Sciatic nerve (tissue), 2 donors: ENCODE data around the gene EMP1. TPM values are rescaled to one million over a fixed set of nuclear protein-coding genes. Genes with fewer than 3 reads are reported as not detected.

ENCODE experiments used
- ATAC-seq: fragments of 200-7000 bp; cut with Tn5 transposase; one replicate; pipeline ENCODE4 v1.9.1; 2020; ENCODE audit warnings: mild to moderate bottlenecking, moderate library complexity
- DNase-seq: peaks from one replicate; pipeline ENCODE4 v3.0.0-alpha.2; 2020; ENCODE audit warnings: low spot score
- intact Hi-C: fragments of 100-400 bp; cut with DNase I; formaldehyde crosslinking; loops from one replicate; pipeline ENCODE4 v1.14.2; 2022
- total RNA-seq: library from RNA; stranded (reverse); fragmentation: NEBNext Ultra II Directional; extraction: Animal tissue kit (Norgen Biotek cat#: 25700); gene quantifications from one replicate; pipeline ENCODE4 v1.2.1, GENCODE V29; 2021
- donor health status: DM: no; HTN: no; CAD: no.
- donor health status: DM: no; HTN: no; CAD: no.

EMP1 gene
- total RNA-seq, 1 donor from 2014 or later: 413 TPM

DNA sequence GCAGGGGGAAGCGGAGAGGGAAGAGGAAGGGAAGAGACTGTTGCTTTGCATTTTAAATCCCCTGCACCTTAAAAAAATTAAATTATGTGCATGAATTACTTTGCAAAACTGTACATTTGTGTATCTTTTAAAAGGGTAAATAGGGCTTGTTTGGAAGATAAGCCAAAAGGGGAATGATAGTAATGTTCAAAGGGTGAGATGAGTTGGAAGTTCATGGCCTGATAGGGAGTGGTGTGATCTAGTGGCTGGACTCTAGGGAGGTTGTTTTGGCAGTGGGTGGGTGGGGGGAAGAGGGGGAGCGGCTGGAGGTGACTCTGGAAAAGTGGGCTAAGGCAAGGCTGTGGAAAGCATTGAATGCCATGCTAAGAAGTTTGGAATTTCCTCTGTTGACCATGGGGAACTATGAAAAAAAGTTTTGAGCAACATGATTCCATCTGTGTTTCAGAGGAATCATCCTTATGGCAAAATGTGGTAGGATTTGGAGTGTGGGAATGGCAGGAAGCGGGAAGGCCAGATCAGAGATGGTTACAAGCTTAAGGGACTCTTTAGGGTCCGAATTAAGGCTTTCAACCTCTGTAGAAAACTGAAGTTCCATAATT lies 25.5 kb upstream of the EMP1 start:
- no peak for ATAC-seq
- DNase-seq: no peak
- intact Hi-C loops: no loop called here

DNA sequence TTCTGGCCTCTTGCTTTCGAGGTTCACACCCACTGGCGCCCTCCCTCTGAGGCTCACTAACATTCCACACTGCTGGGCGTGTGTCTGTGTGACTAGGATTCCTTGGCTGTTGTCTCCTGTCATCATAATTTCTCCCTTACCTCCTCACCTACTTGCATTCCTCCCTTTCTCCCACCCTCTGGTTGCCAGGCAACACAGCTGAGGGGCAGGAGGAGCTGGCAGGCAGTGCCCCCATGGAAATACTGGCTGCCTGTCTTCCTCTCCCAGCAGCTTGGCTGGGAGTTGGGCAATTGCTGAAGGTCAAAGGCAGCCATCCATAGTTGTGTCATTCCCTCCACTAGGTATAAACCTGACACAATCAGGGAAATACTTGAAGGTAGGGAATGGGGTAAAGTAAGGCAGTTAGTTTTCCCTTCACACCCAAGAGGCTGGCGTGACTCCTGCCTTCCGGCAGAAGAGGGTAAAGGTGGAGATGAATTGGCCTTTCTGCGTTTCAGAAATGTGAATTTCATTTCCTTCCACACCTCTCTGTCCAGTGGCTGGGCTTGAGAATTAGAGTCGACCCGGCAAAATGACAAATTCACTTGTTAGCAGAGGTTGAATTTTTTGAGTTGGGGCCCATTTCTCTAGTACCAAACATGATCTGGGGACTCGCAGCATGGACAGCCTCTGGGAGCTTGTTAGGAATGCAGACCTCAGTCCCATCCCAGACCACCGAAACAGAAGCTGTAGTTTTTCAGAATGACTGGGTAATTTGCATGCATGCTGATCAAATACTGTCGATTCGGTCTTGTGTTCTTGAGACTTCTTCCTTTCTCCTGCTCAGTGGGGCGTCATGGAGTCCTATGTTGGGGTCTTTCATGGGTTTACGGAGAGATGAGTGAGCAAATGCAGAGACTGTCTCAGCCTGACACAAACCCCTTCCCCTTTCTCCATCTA lies 24.3 kb upstream of the EMP1 start:
- ATAC-seq (peak; percentile 55), DNase-seq (peak; percentile 68)
- intact Hi-C loops: no loop called here

DNA sequence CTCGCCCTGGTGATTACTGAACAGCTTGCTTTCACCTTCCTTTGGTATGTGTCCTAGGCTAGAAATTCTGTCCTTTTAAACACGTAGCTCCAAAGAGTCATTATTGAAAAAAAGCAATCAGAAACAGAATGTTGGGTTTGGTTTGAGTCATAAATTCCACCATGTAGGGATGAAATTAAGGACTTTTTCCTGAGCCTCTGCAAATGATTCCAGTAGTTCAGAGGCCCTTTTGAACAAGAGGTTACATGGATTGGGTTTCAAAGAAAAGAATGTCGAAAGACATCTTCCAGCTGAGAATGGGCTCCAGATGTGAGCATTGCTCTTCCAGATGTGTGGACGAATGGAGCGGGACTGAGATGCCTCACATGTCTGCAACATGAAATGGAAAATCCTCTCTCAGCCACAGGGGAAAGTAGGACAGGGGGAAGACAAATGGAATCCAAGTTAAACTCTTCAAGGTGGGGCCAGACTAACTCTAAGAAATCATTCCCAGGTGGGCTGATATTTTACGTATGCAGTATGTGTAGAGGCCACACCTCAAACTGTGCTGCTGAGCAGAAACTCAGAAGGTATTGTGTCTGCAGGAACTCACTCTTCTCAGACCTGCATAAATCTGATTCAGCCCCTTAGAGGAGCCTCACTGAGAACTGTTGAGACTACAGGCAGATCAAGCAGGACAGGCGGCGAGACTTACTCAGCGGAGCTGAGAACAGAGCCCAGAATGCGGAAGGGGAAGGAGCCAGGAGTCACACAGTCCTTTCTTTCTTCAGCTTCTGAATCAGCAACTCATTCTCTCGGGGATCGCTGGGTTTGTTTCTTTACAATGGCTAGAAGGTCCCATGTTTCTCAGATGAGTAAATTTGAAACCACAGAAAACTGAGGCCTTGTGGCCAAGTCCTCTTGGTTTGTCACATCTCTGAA lies 23.3 kb upstream of the EMP1 start:
- intact Hi-C loops: no loop called here
- DNase-seq: peak; percentile 78

GRCh38 chr12:13175499-13175898 lies 21.0 kb upstream of the EMP1 start:
- intact Hi-C loops: no loop called here
- no peak for ATAC-seq

More for the DNA sequence above, 23.3 kb upstream of the EMP1 start:
- peak; percentile 93 for ATAC-seq

GRCh38 chr12:13176256-13176655 lies 20.3 kb upstream of the EMP1 start:
- no peak for DNase-seq
- ATAC-seq: no peak

More at GRCh38 chr12:13175499-13175898, 21.0 kb upstream of the EMP1 start:
- no peak for DNase-seq

DNA sequence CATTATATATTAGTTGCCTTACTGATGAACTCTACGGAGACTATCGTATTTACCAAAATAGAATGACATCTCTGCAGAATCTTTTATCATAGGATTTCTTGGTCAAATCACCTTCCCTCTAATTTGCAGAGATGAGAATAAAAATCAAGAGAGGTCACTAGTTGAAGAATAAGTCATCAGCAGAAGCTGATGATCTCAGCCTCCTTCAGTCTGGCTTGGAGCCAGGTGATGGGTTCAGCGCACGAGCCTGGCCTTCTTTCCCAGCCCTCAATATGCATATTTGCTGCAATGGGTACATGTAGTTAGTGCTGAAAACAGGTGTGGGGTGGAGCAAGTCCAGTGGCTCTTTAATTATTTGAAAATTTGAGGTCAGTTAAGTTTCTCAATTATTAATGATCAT lies 19.2 kb upstream of the EMP1 start:
- no peak for DNase-seq
- ATAC-seq: no peak
- intact Hi-C loops: no loop called here

More at GRCh38 chr12:13176256-13176655, 20.3 kb upstream of the EMP1 start:
- intact Hi-C loops: no loop called here

DNA sequence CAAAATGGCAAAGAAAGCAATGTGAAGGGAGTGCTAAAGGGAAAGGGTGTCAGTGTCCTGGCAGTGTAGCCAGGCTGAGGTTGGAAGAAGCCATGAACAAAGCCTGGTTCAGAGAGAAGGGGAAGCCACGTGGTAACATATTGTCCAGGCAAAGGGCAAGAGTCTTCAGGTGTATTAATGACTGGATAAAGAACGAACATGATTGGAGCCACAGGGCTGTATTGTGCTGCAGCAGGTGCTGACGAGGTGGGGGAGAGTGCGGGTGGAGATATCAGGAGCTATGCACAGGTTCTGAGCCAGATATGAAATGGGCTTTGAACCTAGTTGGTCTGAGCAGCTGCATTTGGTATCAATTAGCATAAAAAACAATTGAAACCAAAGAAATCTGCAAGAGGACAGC lies 18.6 kb upstream of the EMP1 start:
- no peak for DNase-seq
- no peak for ATAC-seq
- intact Hi-C loops: no loop called here

DNA sequence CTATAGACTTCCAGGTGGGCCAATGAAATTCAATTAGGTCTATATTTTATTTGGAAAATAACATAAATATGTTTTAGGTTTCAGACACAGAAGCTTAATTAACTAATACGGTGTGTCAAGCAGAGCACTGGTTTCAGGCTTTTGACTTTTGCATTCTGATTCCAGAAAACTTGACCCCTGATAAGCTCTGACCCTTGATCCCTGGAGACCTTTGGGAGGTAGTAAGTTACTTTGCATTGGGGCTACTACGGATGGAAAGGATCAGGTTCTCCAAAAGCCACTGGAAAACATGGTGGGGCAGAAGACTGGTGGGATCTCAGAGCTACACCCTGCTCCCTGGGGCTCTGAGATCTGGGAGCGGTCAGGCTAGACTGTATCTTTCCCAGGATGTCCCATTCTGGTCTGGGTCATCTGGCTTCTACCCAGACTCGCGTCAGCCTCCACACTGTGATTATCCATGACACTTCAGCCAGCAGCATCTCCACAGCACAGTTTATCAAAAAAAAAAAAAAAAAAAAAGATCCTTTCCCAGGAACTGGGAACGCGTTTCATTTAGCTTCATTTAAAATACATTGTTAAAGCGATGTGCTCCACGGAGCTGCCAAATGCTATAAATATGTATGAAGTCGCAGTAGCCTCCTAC lies 17.8 kb upstream of the EMP1 start:
- intact Hi-C loops: no loop called here
- DNase-seq: no peak
- ATAC-seq: peak; percentile 60

DNA sequence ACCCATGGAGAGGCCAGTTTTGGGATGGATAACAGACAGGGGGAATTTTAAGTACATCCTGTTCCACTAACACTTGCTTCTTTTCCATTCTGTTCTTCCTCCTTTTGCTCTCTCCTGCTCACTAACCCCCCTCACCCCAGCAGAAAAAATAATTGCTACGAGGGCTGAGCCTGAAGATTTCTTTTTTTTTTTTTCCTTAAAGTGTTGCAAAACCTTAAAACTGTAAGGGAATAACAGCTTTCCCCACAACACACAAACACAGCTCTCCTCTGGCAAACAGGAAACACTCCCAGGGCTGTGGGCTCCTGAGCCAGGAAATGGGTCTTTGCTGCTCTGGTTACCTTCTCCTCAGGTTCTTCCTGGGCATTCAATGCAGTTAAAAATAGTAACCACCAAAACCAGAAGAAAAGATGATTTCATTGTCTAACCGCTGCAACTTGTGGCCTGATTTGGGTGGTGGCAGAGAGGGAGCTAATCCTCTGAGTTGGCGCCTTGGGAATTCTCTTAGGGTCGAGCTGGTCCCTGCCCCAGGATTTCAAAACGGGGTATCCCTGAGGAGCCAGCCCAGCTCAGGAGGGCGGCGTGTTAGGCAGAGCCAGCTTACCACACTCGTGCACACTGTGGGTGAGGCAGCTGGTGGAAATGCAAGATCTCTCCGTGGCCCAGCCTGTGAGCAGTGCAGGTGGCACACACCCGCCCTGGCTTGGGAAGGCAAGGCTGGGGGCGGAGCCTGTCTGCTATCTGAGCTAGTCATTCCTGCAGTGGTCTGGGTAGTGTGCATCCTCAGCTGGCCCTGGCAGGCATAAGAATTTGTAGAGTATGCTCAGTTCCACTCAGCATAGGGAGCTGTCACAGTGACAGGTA lies 17.1 kb upstream of the EMP1 start:
- peak; percentile 65 for DNase-seq
- ATAC-seq: peak; percentile 85

DNA sequence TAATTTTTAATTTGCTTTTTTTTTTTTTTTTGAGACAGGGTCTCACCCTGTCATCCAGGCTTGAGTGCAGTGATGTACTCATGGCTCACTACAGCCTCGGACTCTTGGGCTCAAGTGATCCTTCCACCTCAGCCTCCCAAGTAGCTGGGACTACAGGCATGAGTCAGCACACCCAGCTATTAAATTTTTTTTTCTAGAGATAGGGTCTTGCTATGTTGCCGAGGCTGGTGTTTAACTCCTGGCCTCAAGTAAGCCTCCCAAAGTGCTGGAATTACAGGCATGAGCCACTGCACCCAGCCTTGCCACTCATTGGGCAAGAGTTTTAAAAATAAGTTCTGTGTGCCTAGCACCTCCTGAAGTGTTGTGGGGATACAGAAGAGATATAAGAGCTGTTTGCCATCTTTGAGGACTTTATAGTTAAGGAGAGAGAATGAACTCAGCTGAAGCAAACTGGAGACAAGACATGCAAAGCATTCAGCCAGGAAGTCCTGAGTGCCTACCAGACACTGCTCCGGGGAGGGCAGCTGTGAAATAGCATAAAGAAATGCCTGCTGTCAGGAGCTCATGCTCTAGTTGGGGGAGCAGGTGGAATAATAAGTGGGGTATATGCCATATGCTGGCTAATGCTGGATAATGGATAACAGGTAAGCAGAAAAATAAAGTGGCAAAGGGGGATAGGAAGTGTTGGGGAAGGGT lies 15.0 kb upstream of the EMP1 start:
- intact Hi-C loops: no loop called here
- DNase-seq (no peak), ATAC-seq (no peak)

More for the DNA sequence above, 17.1 kb upstream of the EMP1 start:
- intact Hi-C loops: no loop called here

DNA sequence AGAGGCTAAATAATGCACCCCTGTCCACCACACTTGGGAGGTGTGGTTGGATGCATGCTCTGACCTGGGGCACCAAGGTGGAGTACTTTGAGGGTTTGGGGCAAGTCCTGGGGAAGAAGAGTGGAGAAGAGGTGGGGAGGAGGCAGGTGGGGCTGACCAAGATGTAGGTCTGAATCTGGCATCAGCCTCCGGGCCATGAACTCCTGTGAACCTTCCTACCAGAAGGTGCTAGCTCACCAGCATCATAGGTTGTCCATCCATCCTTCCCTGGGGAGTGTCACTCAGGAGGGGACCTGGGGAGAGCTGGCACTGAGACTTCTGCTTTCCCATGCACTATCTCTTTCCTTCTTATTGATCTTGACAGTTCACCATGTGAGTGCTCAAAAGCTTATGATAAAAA lies 13.6 kb upstream of the EMP1 start:
- intact Hi-C loops: no loop called here
- DNase-seq (no peak), ATAC-seq (no peak)

- no peak for ATAC-seq
Measured at GRCh38 chr12:13183620-13184019, 12.9 kb upstream of the EMP1 start.

DNA sequence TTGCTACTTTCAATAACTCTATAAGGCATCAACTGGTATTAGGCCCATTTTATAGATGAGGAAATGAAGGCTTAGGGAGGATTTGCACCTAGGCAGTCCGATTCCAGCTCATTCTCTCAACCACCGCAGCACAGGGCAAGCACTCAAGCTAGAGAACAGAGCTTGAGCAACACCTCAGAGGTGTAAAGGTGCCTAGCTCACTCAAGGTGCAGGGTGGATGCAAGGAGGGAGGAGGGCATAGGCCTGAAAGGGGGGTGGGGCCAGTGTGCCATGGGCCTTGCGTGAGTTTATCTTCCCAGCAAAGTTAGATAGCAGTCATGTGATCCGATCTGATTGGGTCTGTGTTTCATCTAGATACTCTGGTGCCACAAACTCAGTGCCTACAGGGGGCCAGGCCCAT lies 10.2 kb upstream of the EMP1 start:
- DNase-seq (no peak), ATAC-seq (no peak)
- intact Hi-C loops: no loop called here

More at GRCh38 chr12:13183620-13184019, 12.9 kb upstream of the EMP1 start:
- no peak for DNase-seq
- intact Hi-C loops: no loop called here

- intact Hi-C loops: no loop called here
- no peak for DNase-seq
- no peak for ATAC-seq
Measured at GRCh38 chr12:13187399-13187798, 9.1 kb upstream of the EMP1 start.

DNA sequence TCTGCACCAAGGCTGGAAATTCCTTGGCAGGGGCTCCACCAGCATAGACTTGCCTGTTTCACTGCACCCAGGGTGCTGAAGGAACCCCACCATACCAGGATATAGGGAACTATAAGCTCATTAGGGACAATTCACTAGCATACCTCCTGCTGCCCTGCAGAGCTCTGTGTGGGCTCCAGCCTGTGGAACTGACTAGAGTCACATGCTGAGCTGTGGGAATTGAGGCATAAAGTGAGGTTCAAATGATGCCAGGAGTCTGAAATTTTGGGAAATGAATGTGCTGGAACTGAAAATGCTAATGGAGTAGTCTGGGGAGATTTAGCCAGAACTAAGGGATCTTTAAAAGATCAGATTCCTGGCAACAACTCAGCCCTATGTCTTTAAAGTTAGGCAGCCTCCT lies 7.3 kb upstream of the EMP1 start:
- intact Hi-C loops: no loop called here
- DNase-seq (no peak), ATAC-seq (peak; percentile 85)

DNA sequence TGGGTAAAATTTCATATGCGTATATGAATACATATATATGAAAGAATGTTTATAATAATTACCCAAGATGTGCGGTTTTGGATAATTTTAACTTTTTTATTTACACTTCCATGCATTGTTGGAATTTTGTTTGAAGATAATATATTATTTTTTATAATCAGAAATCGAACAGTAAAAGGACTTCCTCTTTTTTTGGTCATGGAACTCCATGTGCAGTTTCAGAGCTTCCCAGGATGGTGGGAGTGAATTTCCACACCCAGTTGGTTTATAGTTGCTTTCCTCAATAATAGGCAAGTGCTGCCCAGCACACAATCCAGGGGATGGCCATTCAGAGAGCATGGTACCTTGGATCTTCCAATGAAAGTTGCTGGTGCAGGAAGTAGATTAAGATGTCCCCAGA lies 6.3 kb upstream of the EMP1 start:
- intact Hi-C loops: no loop called here
- DNase-seq: no peak
- ATAC-seq: no peak

DNA sequence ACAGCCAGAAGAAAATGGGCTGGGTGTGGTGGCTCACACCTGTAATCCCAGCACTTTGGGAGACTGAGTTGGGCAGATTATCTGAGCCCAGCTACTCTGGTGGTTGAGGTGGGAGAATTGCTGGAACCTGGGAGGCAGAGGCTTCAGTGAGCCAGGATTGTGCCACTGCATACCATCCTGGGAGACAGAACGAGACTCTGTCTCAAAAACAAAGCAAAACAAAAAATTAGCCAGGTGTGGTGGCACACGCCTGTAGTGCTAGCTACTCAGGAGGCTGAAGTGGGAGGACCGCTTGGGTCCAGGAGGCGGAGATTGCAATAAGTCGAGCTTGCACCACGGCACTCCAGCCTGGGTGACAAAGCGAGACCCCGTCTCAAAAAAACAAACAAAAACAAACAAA lies 3.8 kb upstream of the EMP1 start:
- DNase-seq (no peak), ATAC-seq (no peak)
- intact Hi-C loops: no loop called here
